GM15510 (cell line): ENCODE results near the gene SLC47A1.

Experiments used
- POLR2A ChIP-seq: IDR thresholded peaks from 3 replicates; pipeline ENCODE4 v1.6.1; 2011; ENCODE audit warnings: borderline replicate concordance; ENCODE audit not compliant: insufficient read length; ENCODE audit errors: extremely low read depth

SLC47A1 gene

DNA sequence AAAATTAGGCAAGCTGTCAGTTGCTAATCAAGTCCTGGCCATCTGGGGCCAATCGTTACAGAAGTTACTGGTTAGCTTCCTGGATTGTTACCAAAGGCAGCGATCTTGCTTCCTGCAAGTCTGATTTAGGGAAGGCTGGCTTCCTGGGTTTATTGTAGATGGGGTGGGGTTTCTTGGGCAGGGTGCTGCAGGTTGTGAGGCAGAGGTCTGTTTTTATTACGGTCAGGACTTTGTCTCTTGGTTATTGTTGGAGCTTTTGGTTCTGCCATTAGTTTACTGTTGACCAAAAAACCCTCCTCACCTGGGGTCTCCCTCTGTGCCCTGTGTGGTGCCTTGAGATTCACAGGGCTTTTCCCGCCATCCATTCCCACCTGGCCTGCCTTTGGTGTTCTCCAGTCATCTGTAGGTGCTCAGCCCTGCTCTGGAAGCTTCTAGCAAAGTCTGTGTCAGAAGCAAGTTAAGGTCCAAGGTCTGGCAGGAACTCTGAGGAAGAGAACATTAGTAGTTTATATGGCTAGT is 36.9 kb downstream of the SLC47A1 start:
- TF ChIP-seq POLR2A: no peak

DNA sequence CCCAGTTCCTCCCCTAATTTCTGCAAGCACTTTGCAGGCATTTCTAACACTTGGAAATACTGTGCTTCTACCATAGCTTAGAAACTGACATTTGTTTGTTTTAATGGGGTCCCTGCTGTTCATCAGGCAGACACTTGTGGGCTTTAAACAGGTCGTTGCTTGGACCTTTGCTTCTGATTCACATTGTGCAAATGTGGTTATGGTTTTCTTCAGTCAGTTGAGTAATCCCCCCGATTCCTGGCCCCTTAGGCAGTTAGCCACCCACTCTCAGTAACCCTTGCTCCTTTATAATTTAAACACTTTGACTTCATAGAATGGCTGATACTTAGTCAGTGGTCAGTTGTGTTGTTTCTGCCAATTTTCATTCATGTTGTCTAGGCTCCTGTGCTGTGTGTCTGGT is 39.4 kb downstream of the SLC47A1 start:
- no peak for TF ChIP-seq POLR2A

DNA sequence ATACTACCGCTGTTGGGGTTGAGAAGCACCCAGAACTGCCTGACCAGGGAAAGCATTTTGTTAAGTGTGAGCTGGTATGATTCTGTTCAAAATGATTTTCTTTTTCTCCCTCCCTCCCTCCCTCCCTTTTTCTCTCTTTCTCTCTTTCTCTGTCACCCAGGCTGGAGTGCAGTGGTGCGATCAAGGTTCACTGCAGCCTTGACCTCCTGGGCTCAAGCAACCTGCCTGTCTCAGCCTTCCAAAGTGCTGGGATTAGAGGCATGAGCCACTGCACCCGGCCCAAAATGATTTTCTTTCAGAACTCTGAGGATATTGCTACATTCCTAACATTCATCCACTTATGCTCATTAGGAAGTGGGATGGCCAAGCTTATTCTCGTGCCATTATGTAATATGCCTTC is 41.3 kb downstream of the SLC47A1 start:
- TF ChIP-seq POLR2A: no peak

DNA sequence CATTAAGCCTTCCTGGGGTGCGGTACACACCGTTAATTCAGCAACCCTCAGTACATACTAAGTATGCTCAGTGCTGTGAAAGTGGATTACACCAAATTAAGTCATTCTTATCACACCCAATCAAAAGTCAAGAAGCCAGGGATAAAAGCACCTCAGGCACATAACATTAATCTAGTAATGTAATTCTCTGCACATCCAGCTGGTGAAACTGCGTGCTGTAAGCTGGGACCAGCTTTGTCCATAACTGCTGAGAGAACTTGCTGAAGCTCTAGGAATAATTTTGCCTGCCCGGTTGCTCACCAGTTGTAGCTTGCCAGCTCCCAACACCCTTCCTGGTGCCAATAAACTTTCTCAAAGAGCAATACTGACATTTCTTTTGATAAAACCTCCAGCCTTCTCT is 44.9 kb downstream of the SLC47A1 start:
- no peak for TF ChIP-seq POLR2A

- TF ChIP-seq POLR2A: no peak
Measured at GRCh38 chr17:19579192-19579761, 45.6 kb downstream of the SLC47A1 start.

GRCh38 chr17:19579867-19580565 is 46.4 kb downstream of the SLC47A1 start:
- no peak for TF ChIP-seq POLR2A

DNA sequence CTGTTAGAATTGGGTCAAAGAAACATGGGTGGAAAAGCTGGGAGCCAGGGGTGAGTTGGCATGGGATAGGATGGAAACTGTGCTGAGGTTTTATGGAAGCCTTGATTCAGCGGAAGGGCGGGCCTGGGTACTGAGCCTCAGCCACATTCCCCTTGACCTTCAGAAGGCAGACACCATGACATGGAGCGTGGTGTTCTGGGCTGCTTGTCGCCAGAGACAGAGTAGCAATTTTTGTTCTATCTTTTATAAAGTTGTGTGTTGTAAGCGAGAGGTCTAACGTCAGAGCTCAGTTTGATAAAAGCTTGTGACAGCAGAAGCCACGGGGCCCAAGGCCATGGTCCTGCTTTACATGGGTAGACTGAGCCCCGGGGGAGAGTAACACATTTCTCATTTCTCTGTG is 50.2 kb downstream of the SLC47A1 start:
- no peak for TF ChIP-seq POLR2A

- no peak for TF ChIP-seq POLR2A
Measured at GRCh38 chr17:19590451-19590850, 56.8 kb downstream of the SLC47A1 start.

DNA sequence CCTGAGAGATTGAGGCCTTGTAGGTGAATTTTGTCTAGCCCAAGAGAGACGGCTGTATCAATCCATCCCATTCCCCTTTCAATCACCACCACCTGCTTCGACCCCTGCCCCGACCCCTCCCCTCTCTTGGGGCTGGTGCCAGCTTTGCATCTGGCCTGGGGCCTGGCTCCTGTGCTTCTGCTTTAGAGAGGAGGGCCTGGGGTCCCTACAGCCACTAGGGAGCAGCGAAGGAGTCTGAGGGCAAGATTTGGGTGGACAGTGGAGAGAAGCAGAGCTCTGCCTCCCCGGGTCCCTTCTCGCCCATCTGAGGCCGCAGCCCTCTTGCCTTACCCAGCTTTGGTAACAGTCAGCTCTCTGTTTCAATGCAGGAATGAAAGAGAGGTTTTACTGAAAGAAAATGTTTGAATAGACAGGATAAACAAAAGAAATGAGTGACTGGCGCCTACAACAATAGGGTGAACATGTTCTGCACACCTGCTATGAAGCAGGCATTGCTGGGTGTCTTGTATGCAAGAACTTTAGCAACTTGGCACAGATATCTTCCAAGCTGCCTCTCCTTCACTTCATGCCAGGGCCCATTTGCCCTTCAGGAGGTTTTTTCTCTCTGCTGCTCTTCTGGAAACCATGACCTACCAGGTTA is 57.4 kb downstream of the SLC47A1 start:
- TF ChIP-seq POLR2A: no peak

- no peak for TF ChIP-seq POLR2A
Measured at GRCh38 chr17:19592316-19592715, 58.7 kb downstream of the SLC47A1 start.

GRCh38 chr17:19596869-19597268 is 63.2 kb downstream of the SLC47A1 start:
- no peak for TF ChIP-seq POLR2A

GRCh38 chr17:19610311-19610710 is 76.7 kb downstream of the SLC47A1 start:
- TF ChIP-seq POLR2A: no peak

DNA sequence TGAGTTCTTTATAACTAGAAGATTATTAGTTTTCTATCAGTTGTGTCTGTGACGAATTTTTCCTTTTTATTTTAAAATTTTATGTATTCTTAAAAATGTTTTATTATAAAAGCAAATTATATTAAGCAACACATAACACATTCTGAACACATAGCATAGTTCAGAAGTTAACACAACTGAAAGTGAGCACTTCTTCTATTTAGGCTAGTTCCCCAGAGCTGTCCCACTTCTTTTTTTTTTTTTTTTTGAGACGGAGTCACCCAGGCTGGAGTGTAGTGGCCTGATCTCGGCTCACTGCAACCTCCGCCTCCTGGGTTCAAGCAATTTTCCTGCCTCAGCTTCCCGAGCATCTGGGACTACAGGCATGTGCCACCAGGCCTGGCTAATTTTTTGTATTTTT is 77.2 kb downstream of the SLC47A1 start:
- no peak for TF ChIP-seq POLR2A

GRCh38 chr17:19613979-19614378 is 80.3 kb downstream of the SLC47A1 start:
- TF ChIP-seq POLR2A: no peak

DNA sequence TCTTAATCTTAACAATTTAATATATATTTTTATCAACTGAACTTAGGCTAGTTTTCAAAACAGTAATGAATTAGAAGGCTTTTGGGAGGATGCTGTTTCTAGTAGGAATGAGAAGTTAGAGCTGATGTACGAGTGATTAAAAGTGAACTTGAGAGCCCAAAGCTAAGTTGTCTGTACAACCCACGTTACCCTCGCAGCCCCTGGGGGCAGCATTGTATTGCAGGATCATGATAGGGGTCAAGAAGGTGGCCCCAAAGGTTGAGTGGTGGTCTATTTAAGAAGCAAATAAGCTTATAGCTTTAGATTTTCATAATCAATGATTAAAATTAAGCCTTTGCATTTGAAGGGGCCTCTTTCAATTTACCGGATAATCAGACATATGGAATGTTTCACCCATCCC is 81.2 kb downstream of the SLC47A1 start:
- TF ChIP-seq POLR2A: no peak

- no peak for TF ChIP-seq POLR2A
Measured at GRCh38 chr17:19618015-19618414, 84.4 kb downstream of the SLC47A1 start.
